Small intestine (tissue), 7 donors: ENCODE measurements around the gene TEKT5. TPM values are rescaled to one million over a fixed set of nuclear protein-coding genes. Genes with fewer than 3 reads are reported as not detected.

Experiments
- DNase-seq, 2 donors: peaks; one replicate each; pipeline versions ENCODE4 v3.0.0 to v3.0.0-alpha.2; 2013
- FAIRE-seq: peaks from 2 replicates; lab custom pipeline; 2012; peaks lifted over from hg19 to GRCh38; lab: Jason Lieb, UNC
- H3K27ac ChIP-seq, 3 donors: one replicate each; pipeline ENCODE4 v1.5.1; 2013; ENCODE audit warnings: low read length in 2 of 3, mild to moderate bottlenecking in 2 of 3, control low read depth in 1 of 3, inconsistent platforms in 1 of 3, low read depth in 1 of 3, moderate library complexity in 1 of 3
- H3K27me3 ChIP-seq, 3 donors: one replicate each; pipeline ENCODE4 v1.6.1; 2013; ENCODE audit warnings: low read length in 3 of 3, inconsistent platforms in 1 of 3; ENCODE audit not compliant: control insufficient read depth in 3 of 3, insufficient read depth in 3 of 3
- H3K36me3 ChIP-seq, 3 donors: one replicate each; pipeline ENCODE4 v1.6.1; 2013; ENCODE audit warnings: low read length in 3 of 3, inconsistent platforms in 1 of 3, low read depth in 1 of 3, mild to moderate bottlenecking in 1 of 3, moderate library complexity in 1 of 3; ENCODE audit not compliant: control insufficient read depth in 3 of 3, insufficient read depth in 2 of 3
- H3K4me1 ChIP-seq, 3 donors: one replicate each; pipeline ENCODE4 v1.6.1; 2013; ENCODE audit warnings: low read length in 2 of 3, inconsistent platforms in 1 of 3, low read depth in 1 of 3, mild to moderate bottlenecking in 1 of 3, moderate library complexity in 1 of 3; ENCODE audit not compliant: control insufficient read depth in 3 of 3, insufficient read depth in 2 of 3
- H3K4me3 ChIP-seq, 3 donors: one replicate each; pipeline ENCODE4 v1.5.1; 2013; ENCODE audit warnings: low read length in 3 of 3, control low read depth in 1 of 3, inconsistent platforms in 1 of 3, low read depth in 1 of 3, mild to moderate bottlenecking in 1 of 3, moderate library complexity in 1 of 3
- H3K9me3 ChIP-seq, 2 donors: one replicate each; pipeline ENCODE4 v1.6.1; 2013; ENCODE audit warnings: low read depth in 1 of 2, low read length in 1 of 2; ENCODE audit not compliant: control insufficient read depth in 2 of 2, insufficient read depth in 1 of 2
- WGBS, 3 donors: extraction: QIAGEN DNeasy Blood & Tissue Kit; methylation state at CpG; one replicate each; pipeline ENCODE4 v1.1.7; 2013; 5-methylcytosine and 5-hydroxymethylcytosine counted together
- polyA plus RNA-seq, 4 donors: library from polyadenylated mRNA; stranded (reverse) in 3 of 4; unstranded in 1 of 4; fragments of 200-250 nt in 3 of 4; fragments of 120-200 nt in 1 of 4; gene quantifications; one replicate each; pipeline versions ENCODE4 v1.2.1 to v1.2.3, GENCODE V29; 2013
- donor health status: healthy with polysubstance abuse.
- donor health status: control.
- donor health status: control.
- donor health status: Bipolar disorder and iron deficiency.
- donor health status: healthy.

The TEKT5 gene
- polyA plus RNA-seq, 4 donors = 0.07 to 0.25 TPM; not detected in 2

- Histone ChIP-seq H3K27me3 (no peaks in the 10 kb centered on the region), H3K4me3 (no peak overlapping the region), H3K36me3 (no peaks in the 10 kb centered on the region), H3K9me3 (no peaks in the 10 kb centered on the region), H3K4me1 (no peaks in the 10 kb centered on the region), H3K27ac (no peak overlapping the region)
- 93 to 96% (median 95%) methylated on average over 20 to 21 of the region's 21 CpGs for WGBS, 3 donors
- DNase-seq (no peak), FAIRE-seq (no peak)
Measured at GRCh38 chr16:10694306-10694705, 424 bp downstream of the TEKT5 start.

GRCh38 chr16:10693889-10694288 is 841 bp downstream of the TEKT5 start:
- H3K4me3 ChIP-seq = no peak overlapping the region
- no peaks in the 10 kb centered on the region for H3K36me3 ChIP-seq
- whole genome bisulfite sequencing, 3 donors = 87 to 89% (median 88%) methylated on average over 8 of the region's 8 CpGs
- no peaks in the 10 kb centered on the region for H3K4me1 ChIP-seq
- H3K9me3 ChIP-seq = no peaks in the 10 kb centered on the region
- no peak overlapping the region for H3K27ac ChIP-seq
- DNase-seq (no peak), FAIRE-seq (no peak)
- H3K27me3 ChIP-seq = no peaks in the 10 kb centered on the region

GRCh38 chr16:10692470-10692869 is 2.3 kb downstream of the TEKT5 start:
- DNase-seq (no peak), FAIRE-seq (no peak)
- 76 to 80% (median 79%) methylated on average over 5 of the region's 5 CpGs for WGBS, 3 donors
- Histone ChIP-seq H3K4me1 (no peaks in the 10 kb centered on the region), H3K4me3 (no peak overlapping the region), H3K27ac (no peak overlapping the region), H3K9me3 (no peaks in the 10 kb centered on the region), H3K27me3 (no peaks in the 10 kb centered on the region), H3K36me3 (no peaks in the 10 kb centered on the region)

GRCh38 chr16:10688726-10689125 is 6.0 kb downstream of the TEKT5 start:
- FAIRE-seq = no peak
- H3K4me1 ChIP-seq = no peaks in the 10 kb centered on the region
- DNase-seq = no peak
- no peak overlapping the region for H3K4me3 ChIP-seq
- H3K27ac ChIP-seq = no peak overlapping the region
- 64 to 72% (median 70%) methylated on average over 5 of the region's 5 CpGs for WGBS, 3 donors
- no peaks in the 10 kb centered on the region for H3K27me3 ChIP-seq
- H3K9me3 ChIP-seq = no peaks in the 10 kb centered on the region
- no peaks in the 10 kb centered on the region for H3K36me3 ChIP-seq

- no peaks in the 10 kb centered on the region for H3K27me3 ChIP-seq
- 16 to 71% (median 32%) methylated on average over 10 of the region's 10 CpGs for WGBS, 3 donors
Measured at GRCh38 chr16:10688291-10688690, 6.4 kb downstream of the TEKT5 start.

GRCh38 chr16:10685709-10686108 is 9.0 kb downstream of the TEKT5 start:
- Histone ChIP-seq H3K4me1 (no peaks in the 10 kb centered on the region), H3K27ac (no peak overlapping the region), H3K4me3 (no peak overlapping the region), H3K27me3 (no peaks in the 10 kb centered on the region), H3K36me3 (no peaks in the 10 kb centered on the region), H3K9me3 (no peaks in the 10 kb centered on the region)
- FAIRE-seq (no peak), DNase-seq (no peak)
- 85 to 91% (median 86%) methylated on average over 7 of the region's 7 CpGs for WGBS, 3 donors

More at GRCh38 chr16:10688291-10688690, 6.4 kb downstream of the TEKT5 start:
- FAIRE-seq (no peak), DNase-seq (peak; percentile 8 to 55)
- Histone ChIP-seq H3K27ac (no peak overlapping the region), H3K4me3 (no peak overlapping the region), H3K36me3 (no peaks in the 10 kb centered on the region), H3K4me1 (no peaks in the 10 kb centered on the region), H3K9me3 (no peaks in the 10 kb centered on the region)

GRCh38 chr16:10684511-10685151 is 10.1 kb downstream of the TEKT5 start:
- Histone ChIP-seq H3K27me3 (no peaks in the 10 kb centered on the region), H3K4me3 (no peak overlapping the region), H3K36me3 (no peaks in the 10 kb centered on the region), H3K27ac (no peak overlapping the region), H3K4me1 (no peaks in the 10 kb centered on the region), H3K9me3 (no peaks in the 10 kb centered on the region)
- 76 to 80% (median 78%) methylated on average over 14 of the region's 14 CpGs for whole genome bisulfite sequencing, 3 donors
- no peak for FAIRE-seq
- DNase-seq = no peak

GRCh38 chr16:10683170-10683569 is 11.6 kb downstream of the TEKT5 start:
- no peak overlapping the region for H3K4me3 ChIP-seq
- DNase-seq = no peak
- no peaks in the 10 kb centered on the region for H3K4me1 ChIP-seq
- H3K27me3 ChIP-seq = no peaks in the 10 kb centered on the region
- no peak overlapping the region for H3K27ac ChIP-seq
- H3K9me3 ChIP-seq = no peaks in the 10 kb centered on the region
- WGBS, 3 donors = 52 to 59% (median 53%) methylated on average over 8 of the region's 8 CpGs
- no peak for FAIRE-seq
- H3K36me3 ChIP-seq = no peaks in the 10 kb centered on the region

- WGBS, 3 donors = 90 to 97% (median 95%) methylated on average over 7 of the region's 7 CpGs
- FAIRE-seq (no peak), DNase-seq (no peak)
- H3K36me3 ChIP-seq = no peaks in the 10 kb centered on the region
- no peak overlapping the region for H3K4me3 ChIP-seq
- H3K4me1 ChIP-seq = no peaks in the 10 kb centered on the region
- no peaks in the 10 kb centered on the region for H3K9me3 ChIP-seq
- H3K27ac ChIP-seq = no peak overlapping the region
- no peaks in the 10 kb centered on the region for H3K27me3 ChIP-seq
Measured at GRCh38 chr16:10682604-10683003, 12.1 kb downstream of the TEKT5 start.
